Mucosa of descending colon (tissue), 3 donors: ENCODE data around the gene SORCS2. TPM values are rescaled to one million over a fixed set of nuclear protein-coding genes. Genes with fewer than 3 reads are reported as not detected.

Experiments
- ATAC-seq: fragments of 200-7000 bp; cut with Tn5 transposase; one replicate; pipeline ENCODE4 v1.9.1; 2020; ENCODE audit warnings: mild to moderate bottlenecking, moderate library complexity
- DNase-seq, 3 donors: peaks; one replicate each; pipeline ENCODE4 v3.0.0-alpha.2; 2020
- H3K36me3 ChIP-seq: fragments of 200-600 bp; one replicate; pipeline ENCODE4 v1.8.0; 2021; ENCODE audit warnings: low read depth, mild to moderate bottlenecking
- H3K4me1 ChIP-seq: fragments of 200-600 bp; one replicate; pipeline ENCODE4 v1.8.0; 2021; ENCODE audit warnings: low read depth, mild to moderate bottlenecking
- H3K4me3 ChIP-seq: fragments of 200-600 bp; one replicate; pipeline ENCODE4 v1.8.0; 2021; ENCODE audit warnings: mild to moderate bottlenecking
- H3K9me3 ChIP-seq: fragments of 200-600 bp; one replicate; pipeline ENCODE4 v1.8.0; 2021; ENCODE audit warnings: mild to moderate bottlenecking
- intact Hi-C, 2 donors: fragments of 100-400 bp; cut with DNase I in 1 of 2; cut with micrococcal nuclease in 1 of 2; formaldehyde crosslinking; loops; one replicate each; pipeline versions ENCODE4 v1.11.0 to v1.11.1; 2022; cut with DNase I, micrococcal nuclease
- total RNA-seq, 3 donors: library from RNA; stranded (reverse); fragmentation: NEBNext Ultra II Directional in 2 of 3; extraction: Animal tissue kit (Norgen Biotek cat#: 25700) in 2 of 3; gene quantifications; one replicate each; pipeline versions ENCODE4 v1.2.1 to v1.2.4, GENCODE V29; 2021 to 2023
- TF ChIP-seq, protein P1 (sequence below): fragments of 200-600 bp; IDR thresholded peaks from one replicate; pipeline ENCODE4 v1.8.0; 2022; ENCODE audit warnings: antibody characterized with exemption, mild to moderate bottlenecking
- donor health status: DM: no; HTN: no; CAD: no; lungs with moderate emphysema.
- donor health status: DM: no; HTN: no; CAD: no.
- donor health status: DM: no; HTN: yes; CAD: no.

Gene SORCS2
- total RNA-seq, 3 donors from 2014 or later = 0.20 to 3.1 (median 1.5) TPM

- intact Hi-C loops = loop anchor here in 1 of 2 donors (10.0 kb wide), 1 partner anchor 521 kb away; the partner anchor contains the start of gene SORCS2
- H3K4me1 ChIP-seq = no peaks in the 10 kb centered on the region
- no peaks in the 10 kb centered on the region for H3K9me3 ChIP-seq
- H3K4me3 ChIP-seq = no peak overlapping the region
- ATAC-seq (no peak), DNase-seq (no peak)
- H3K36me3 ChIP-seq = no peaks in the 10 kb centered on the region
- TF ChIP-seq, protein P1, sequence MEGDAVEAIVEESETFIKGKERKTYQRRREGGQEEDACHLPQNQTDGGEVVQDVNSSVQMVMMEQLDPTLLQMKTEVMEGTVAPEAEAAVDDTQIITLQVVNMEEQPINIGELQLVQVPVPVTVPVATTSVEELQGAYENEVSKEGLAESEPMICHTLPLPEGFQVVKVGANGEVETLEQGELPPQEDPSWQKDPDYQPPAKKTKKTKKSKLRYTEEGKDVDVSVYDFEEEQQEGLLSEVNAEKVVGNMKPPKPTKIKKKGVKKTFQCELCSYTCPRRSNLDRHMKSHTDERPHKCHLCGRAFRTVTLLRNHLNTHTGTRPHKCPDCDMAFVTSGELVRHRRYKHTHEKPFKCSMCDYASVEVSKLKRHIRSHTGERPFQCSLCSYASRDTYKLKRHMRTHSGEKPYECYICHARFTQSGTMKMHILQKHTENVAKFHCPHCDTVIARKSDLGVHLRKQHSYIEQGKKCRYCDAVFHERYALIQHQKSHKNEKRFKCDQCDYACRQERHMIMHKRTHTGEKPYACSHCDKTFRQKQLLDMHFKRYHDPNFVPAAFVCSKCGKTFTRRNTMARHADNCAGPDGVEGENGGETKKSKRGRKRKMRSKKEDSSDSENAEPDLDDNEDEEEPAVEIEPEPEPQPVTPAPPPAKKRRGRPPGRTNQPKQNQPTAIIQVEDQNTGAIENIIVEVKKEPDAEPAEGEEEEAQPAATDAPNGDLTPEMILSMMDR = no peak
Observed at GRCh38 chr4:7715271-7716009, 523.1 kb downstream of the SORCS2 start.

- intact Hi-C loops = loop anchor here in 1 of 2 donors (10.0 kb wide), 1 partner anchor 521 kb away; the partner anchor contains the start of gene SORCS2
- Histone ChIP-seq H3K36me3 (no peaks in the 10 kb centered on the region), H3K9me3 (no peaks in the 10 kb centered on the region), H3K4me1 (no peaks in the 10 kb centered on the region), H3K4me3 (no peak overlapping the region)
- TF ChIP-seq, protein P1 = no peak
- DNase-seq = no peak
- ATAC-seq = no peak
Observed at GRCh38 chr4:7716010-7716721, 523.8 kb downstream of the SORCS2 start.

DNA sequence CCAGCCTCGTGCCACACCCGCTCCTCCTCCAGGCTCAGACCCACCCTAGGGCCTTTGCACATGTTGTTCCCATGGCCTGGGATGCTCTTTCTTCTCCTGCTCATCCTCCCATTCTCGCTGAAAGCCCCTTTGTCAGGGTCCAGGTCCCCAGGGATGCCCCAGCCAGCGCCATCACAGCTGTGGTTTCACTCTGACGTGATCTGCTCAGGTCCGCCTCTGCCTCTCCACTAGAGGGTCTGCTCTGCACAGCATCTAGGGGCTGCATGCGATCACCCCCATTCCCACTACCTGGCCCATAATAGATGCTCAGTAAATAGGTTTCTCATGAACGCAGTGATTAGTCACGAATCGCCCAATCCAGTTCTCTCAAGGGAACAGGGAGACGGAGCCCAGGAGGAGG, 524.8 kb downstream of the SORCS2 start:
- Histone ChIP-seq H3K4me1 (no peaks in the 10 kb centered on the region), H3K9me3 (no peaks in the 10 kb centered on the region), H3K4me3 (no peak overlapping the region), H3K36me3 (no peaks in the 10 kb centered on the region)
- ATAC-seq (no peak), DNase-seq (no peak)
- intact Hi-C loops = loop anchor here in 1 of 2 donors (10.0 kb wide), 1 partner anchor 522 kb away; the partner anchor contains the start of gene SORCS2
- TF ChIP-seq, protein P1 = no peak

DNA sequence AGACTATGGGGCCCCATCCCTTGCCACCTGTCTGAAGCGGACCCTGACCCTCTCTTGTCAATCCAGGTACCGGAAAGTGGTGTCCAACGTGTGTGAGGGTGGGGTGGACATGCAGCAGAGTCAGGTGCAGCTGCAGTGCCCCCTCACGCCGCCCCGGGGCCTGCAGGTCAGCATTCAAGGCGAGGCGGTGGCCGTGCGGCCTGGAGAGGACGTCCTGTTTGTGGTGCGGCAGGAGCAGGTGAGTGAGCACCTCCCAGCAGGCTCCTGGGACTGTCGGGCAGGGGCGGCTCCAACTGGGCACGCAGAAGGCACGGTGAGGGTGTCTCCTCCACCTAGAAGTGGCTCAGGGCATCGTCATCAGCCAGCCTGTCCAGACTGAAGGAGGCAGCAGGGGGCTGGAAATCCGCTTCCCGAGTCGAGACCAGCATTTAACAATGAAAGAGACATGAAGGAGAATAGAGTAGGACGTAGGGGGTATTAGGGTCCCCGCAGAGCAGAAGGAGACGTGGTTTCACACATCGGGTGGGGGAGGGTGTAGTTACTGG, 525.7 kb downstream of the SORCS2 start:
- no peaks in the 10 kb centered on the region for H3K36me3 ChIP-seq
- intact Hi-C loops = loop anchor here in 1 of 2 donors (10.0 kb wide), 1 partner anchor 523 kb away; the partner anchor contains the start of gene SORCS2

More for the DNA sequence above, 525.7 kb downstream of the SORCS2 start:
- H3K4me1 ChIP-seq = no peaks in the 10 kb centered on the region
- no peaks in the 10 kb centered on the region for H3K9me3 ChIP-seq
- no peak overlapping the region for H3K4me3 ChIP-seq
- no peak for ATAC-seq
- TF ChIP-seq, protein P1 = no peak
- no peak for DNase-seq
